ENCODE data around the gene MROH2A.

MROH2A gene

GRCh38 chr2:233858331-233858730, 80.2 kb downstream of the MROH2A start (continued):
- TF ChIP-seq PPARA (CRISPR knock-in tag; IDR thresholded peaks at IDR 0.05; ENCODE audit: borderline replicate concordance): no peak

- TF ChIP-seq TOX (CRISPR knock-in tag; IDR thresholded peaks at IDR 0.05; ENCODE audit: borderline replicate concordance) (no peak), TCF4 (CRISPR knock-in tag; IDR thresholded peaks at IDR 0.05; ENCODE audit: borderline replicate concordance) (no peak), GLIS3 (CRISPR knock-in tag; IDR thresholded peaks at IDR 0.05) (no peak), SNAI2 (CRISPR knock-in tag; IDR thresholded peaks at IDR 0.05) (no peak), TSHZ2 (CRISPR knock-in tag; IDR thresholded peaks at IDR 0.05) (no peak), RARB (CRISPR knock-in tag; IDR thresholded peaks at IDR 0.05) (no peak), ISL1 (CRISPR knock-in tag; IDR thresholded peaks at IDR 0.05) (no peak), PATZ1 (CRISPR knock-in tag; IDR thresholded peaks at IDR 0.05; ENCODE audit: borderline replicate concordance) (no peak), BACH2 (CRISPR knock-in tag; IDR thresholded peaks at IDR 0.05; ENCODE audit: borderline replicate concordance) (no peak)
- TF ChIP-seq, protein P1, sequence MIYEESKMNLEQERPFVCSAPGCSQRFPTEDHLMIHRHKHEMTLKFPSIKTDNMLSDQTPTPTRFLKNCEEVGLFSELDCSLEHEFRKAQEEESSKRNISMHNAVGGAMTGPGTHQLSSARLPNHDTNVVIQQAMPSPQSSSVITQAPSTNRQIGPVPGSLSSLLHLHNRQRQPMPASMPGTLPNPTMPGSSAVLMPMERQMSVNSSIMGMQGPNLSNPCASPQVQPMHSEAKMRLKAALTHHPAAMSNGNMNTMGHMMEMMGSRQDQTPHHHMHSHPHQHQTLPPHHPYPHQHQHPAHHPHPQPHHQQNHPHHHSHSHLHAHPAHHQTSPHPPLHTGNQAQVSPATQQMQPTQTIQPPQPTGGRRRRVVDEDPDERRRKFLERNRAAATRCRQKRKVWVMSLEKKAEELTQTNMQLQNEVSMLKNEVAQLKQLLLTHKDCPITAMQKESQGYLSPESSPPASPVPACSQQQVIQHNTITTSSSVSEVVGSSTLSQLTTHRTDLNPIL (CRISPR knock-in tag; IDR thresholded peaks at IDR 0.05; ENCODE audit: low read depth): no peak
Observed at GRCh38 chr2:233862261-233862768, 84.2 kb downstream of the MROH2A start.

GRCh38 chr2:233865838-233866237, 87.7 kb downstream of the MROH2A start:
- ATAC-seq: no peak

More at GRCh38 chr2:233862261-233862768, 84.2 kb downstream of the MROH2A start:
- no peak for ATAC-seq

More at GRCh38 chr2:233865838-233866237, 87.7 kb downstream of the MROH2A start:
- no peak for TF ChIP-seq SNAI2 (CRISPR knock-in tag; IDR thresholded peaks at IDR 0.05)
- TF ChIP-seq TSHZ2 (CRISPR knock-in tag; IDR thresholded peaks at IDR 0.05): no peak
- no peak for TF ChIP-seq ZNF70 (CRISPR knock-in tag; IDR thresholded peaks at IDR 0.05)
- no peak for TF ChIP-seq PPARA (CRISPR knock-in tag; IDR thresholded peaks at IDR 0.05; ENCODE audit: borderline replicate concordance)
- TF ChIP-seq ZFP3 (CRISPR knock-in tag; IDR thresholded peaks at IDR 0.05): no peak
- no peak for TF ChIP-seq ZC3H10 (CRISPR knock-in tag; IDR thresholded peaks at IDR 0.05)
- TF ChIP-seq, protein P2, sequence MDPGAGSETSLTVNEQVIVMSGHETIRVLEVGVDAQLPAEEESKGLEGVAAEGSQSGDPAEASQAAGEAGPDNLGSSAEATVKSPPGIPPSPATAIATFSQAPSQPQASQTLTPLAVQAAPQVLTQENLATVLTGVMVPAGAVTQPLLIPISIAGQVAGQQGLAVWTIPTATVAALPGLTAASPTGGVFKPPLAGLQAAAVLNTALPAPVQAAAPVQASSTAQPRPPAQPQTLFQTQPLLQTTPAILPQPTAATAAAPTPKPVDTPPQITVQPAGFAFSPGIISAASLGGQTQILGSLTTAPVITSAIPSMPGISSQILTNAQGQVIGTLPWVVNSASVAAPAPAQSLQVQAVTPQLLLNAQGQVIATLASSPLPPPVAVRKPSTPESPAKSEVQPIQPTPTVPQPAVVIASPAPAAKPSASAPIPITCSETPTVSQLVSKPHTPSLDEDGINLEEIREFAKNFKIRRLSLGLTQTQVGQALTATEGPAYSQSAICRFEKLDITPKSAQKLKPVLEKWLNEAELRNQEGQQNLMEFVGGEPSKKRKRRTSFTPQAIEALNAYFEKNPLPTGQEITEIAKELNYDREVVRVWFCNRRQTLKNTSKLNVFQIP (CRISPR knock-in tag; IDR thresholded peaks at IDR 0.05; ENCODE audit: borderline replicate concordance, low read depth): no peak

Data from SK-N-SH treated with all-trans-retinoic acid at 6 μM for 48 hours (cell line).